HepG2 (cell line): ENCODE measurements around the gene DCTN4. TPM values are rescaled to one million over a fixed set of nuclear protein-coding genes. Genes with fewer than 3 reads are reported as not detected.

Experiments used
- ATAC-seq: fragments of 200-7000 bp; cut with Tn5 transposase; 3 replicates; pipeline ENCODE4 v1.9.1; 2020; ENCODE audit warnings: mild to moderate bottlenecking, moderate library complexity
- BruUV-seq: library from RNA; stranded (reverse); fragments of 400-500 nt; replicated peaks from 2 replicates; lab custom pipeline; 2021; lab: Mats Ljungman, UMichigan
- CTCF ChIA-PET: fragments of 300-600 bp; formaldehyde crosslinking; extraction: SDS; loops from one replicate; lab custom pipeline; 2021; ENCODE audit warnings: low total read pairs, inconsistent platforms, low intra/inter-chr PET ratio; lab: Yijun Ruan, JAX
- POLR2A ChIA-PET: fragments of 350-600 bp; sonication (Branson Sonifier 250); formaldehyde crosslinking; loops from one replicate; lab custom pipeline; 2020; ENCODE audit warnings: antibody characterized with exemption, inconsistent platforms; lab: Yijun Ruan, JAX
- DNase-seq: peaks from one replicate; pipeline ENCODE4 v3.0.0-alpha.2; 2015; ENCODE audit warnings: low spot score
- FAIRE-seq: peaks from 3 replicates; lab custom pipeline; 2011; peaks lifted over from hg19 to GRCh38; lab: Jason Lieb, UNC
- H2AFZ ChIP-seq: one replicate; pipeline ENCODE4 v1.6.1; 2011; ENCODE audit warnings: low read length, inconsistent platforms
- H3K27ac ChIP-seq: fragments of 300-600 bp; 3 replicates; pipeline ENCODE4 v1.8.0; 2011; ENCODE audit warnings: mixed run types, mild to moderate bottlenecking, mixed read lengths, low read length, inconsistent platforms; ENCODE audit not compliant: insufficient read depth; ENCODE audit errors: extremely low read length
- H3K27me3 ChIP-seq, 2 experiments: fragments of 200-600 bp in 1 of 2; 2 replicates in 1 of 2; 3 replicates in 1 of 2; pipeline versions ENCODE4 v1.6.0 to v1.8.0; 2011; ENCODE audit warnings: low read length in 2 of 2, mild to moderate bottlenecking in 2 of 2, moderate library complexity in 2 of 2, inconsistent platforms in 1 of 2; ENCODE audit not compliant: insufficient read depth in 2 of 2, control insufficient read depth in 1 of 2
- H3K36me3 ChIP-seq, 2 experiments: fragments of 200-600 bp in 1 of 2; replicated peaks in 1 of 2; 2 replicates in 1 of 2; 3 replicates in 1 of 2; pipeline versions ENCODE4 v1.5.1 to v1.8.0; 2011; ENCODE audit warnings: low read length in 2 of 2, inconsistent platforms in 1 of 2; ENCODE audit not compliant: insufficient read depth in 2 of 2, control insufficient read depth in 1 of 2
- H3K4me1 ChIP-seq: 2 replicates; pipeline ENCODE4 v1.5.1; 2012; ENCODE audit warnings: low read length, inconsistent platforms; ENCODE audit not compliant: insufficient read depth
- H3K4me2 ChIP-seq: 2 replicates; pipeline ENCODE4 v1.6.0; 2011; ENCODE audit warnings: low read depth, low read length, inconsistent platforms
- H3K4me3 ChIP-seq, 3 experiments: fragments of 200-600 bp in 1 of 3; sonication (generic), shearing (Covaris generic) in 1 of 3; replicated peaks in 1 of 3; 2 replicates each; pipeline ENCODE4 v1.5.1; 2011 to 2016; ENCODE audit warnings: low read length in 3 of 3, inconsistent platforms in 2 of 3, low read depth in 2 of 3, mild to moderate bottlenecking in 2 of 3, control low read depth in 1 of 3, mixed read lengths in 1 of 3; ENCODE audit not compliant: insufficient read depth in 1 of 3
- H3K79me2 ChIP-seq: one replicate; pipeline ENCODE4 v1.6.1; 2011; ENCODE audit warnings: low read length, inconsistent platforms; ENCODE audit not compliant: insufficient read depth
- H3K9ac ChIP-seq: 2 replicates; pipeline ENCODE4 v1.6.0; 2011; ENCODE audit warnings: mild to moderate bottlenecking, low read depth, low read length, inconsistent platforms; ENCODE audit not compliant: insufficient read depth
- H3K9me3 ChIP-seq: 2 replicates; pipeline ENCODE4 v1.5.1; 2012; ENCODE audit warnings: mild to moderate bottlenecking, low read length
- H4K20me1 ChIP-seq: 2 replicates; pipeline ENCODE4 v1.6.0; 2011; ENCODE audit warnings: inconsistent platforms, mild to moderate bottlenecking, low read length, moderate library complexity; ENCODE audit not compliant: insufficient read depth
- ADNP ChIP-seq: sonication (generic); formaldehyde crosslinking; IDR thresholded peaks from 2 replicates; pipeline ENCODE4 v1.4.0; 2020; ENCODE audit warnings: missing genetic modification reagents
- DNMT3B ChIP-seq: conservative IDR thresholded peaks from 2 replicates; pipeline ENCODE4 v1.6.1; 2016; ENCODE audit warnings: missing biosample characterization, control low read depth
- ETS1 ChIP-seq: sonication (generic); formaldehyde crosslinking; IDR thresholded peaks from 2 replicates; pipeline ENCODE4 v1.4.0; 2020; ENCODE audit warnings: missing genetic modification reagents
- GATAD1 ChIP-seq: IDR thresholded peaks from 2 replicates; pipeline ENCODE4 v1.6.1; 2016; ENCODE audit warnings: missing genetic modification reagents, missing compliant biosample characterization
- MEIS1 ChIP-seq: sonication (generic); formaldehyde crosslinking; IDR thresholded peaks from 2 replicates; pipeline ENCODE4 v1.9.0; 2021; ENCODE audit warnings: mild to moderate bottlenecking, missing genetic modification reagents, moderate library complexity, borderline replicate concordance
- POGK ChIP-seq: sonication (generic); formaldehyde crosslinking; conservative IDR thresholded peaks from 2 replicates; pipeline ENCODE4 v1.8.0; 2022; ENCODE audit warnings: mild to moderate bottlenecking, moderate library complexity, missing genetic modification reagents
- SYNCRIP ChIP-seq: fragments of 200-400 bp; formaldehyde crosslinking; IDR thresholded peaks from 2 replicates; pipeline ENCODE4 v1.6.1; 2018; ENCODE audit warnings: mild to moderate bottlenecking, low read depth, low read length; ENCODE audit not compliant: insufficient read depth
- UBTF ChIP-seq: sonication (generic); formaldehyde crosslinking; IDR thresholded peaks from 2 replicates; pipeline ENCODE4 v1.4.0; 2020; ENCODE audit warnings: mild to moderate bottlenecking, missing genetic modification reagents
- ZIK1 ChIP-seq: sonication (generic); formaldehyde crosslinking; IDR thresholded peaks from 2 replicates; pipeline ENCODE4 v1.5.0; 2020; ENCODE audit warnings: mild to moderate bottlenecking, low read depth, missing genetic modification reagents, borderline replicate concordance
- ZNF256 ChIP-seq: sonication (generic); formaldehyde crosslinking; conservative IDR thresholded peaks from 2 replicates; pipeline ENCODE4 v1.4.0; 2020; ENCODE audit warnings: missing genetic modification reagents
- ZNF543 ChIP-seq: sonication (generic); formaldehyde crosslinking; IDR thresholded peaks from 2 replicates; pipeline ENCODE4 v1.4.0; 2020; ENCODE audit warnings: mild to moderate bottlenecking, missing genetic modification reagents
- ZNF557 ChIP-seq: sonication (generic); formaldehyde crosslinking; IDR thresholded peaks from 2 replicates; pipeline ENCODE4 v1.4.0; 2020; ENCODE audit warnings: missing genetic modification reagents
- ZNF572 ChIP-seq: sonication (generic); formaldehyde crosslinking; IDR thresholded peaks from 2 replicates; pipeline ENCODE4 v1.5.1; 2020; ENCODE audit warnings: mild to moderate bottlenecking, missing genetic modification reagents
- WGBS: methylation state at CpG from one replicate; pipeline ENCODE4 v1.1.6; 2017; ENCODE audit warnings: low lambda C conversion rate; 5-methylcytosine and 5-hydroxymethylcytosine counted together
- in situ Hi-C: cut with HindIII; loops from 2 replicates; pipeline ENCODE4 v1.10.0; 2017; ENCODE audit warnings: low pct_unique_long_range_greater_than_20kb; ENCODE audit not compliant: extremely low pct_ligation_motif_present
- intact Hi-C: fragments of 100-400 bp; cut with micrococcal nuclease; formaldehyde crosslinking; loops from one replicate; pipeline ENCODE4 v1.10.0; 2022; ENCODE audit not compliant: unreplicated experiment
- polyA plus RNA-seq, 8 experiments: library from polyadenylated mRNA; depleted of rRNA in 3 of 8; stranded (reverse) in 7 of 8; unstranded in 1 of 8; fragments of >200 nt; fragmentation: Illumina TruSeq in 4 of 8; extraction: Trizol in 4 of 8; gene quantifications; 2 replicates each; pipeline versions ENCODE4 v1.2.1 to v1.2.3, GENCODE V29; 2011 to 2016; ENCODE audit warnings: low read depth in 4 of 8, missing spikeins in 1 of 8, mixed read lengths in 1 of 8; ENCODE audit not compliant: insufficient read depth in 1 of 8
- total RNA-seq, 5 experiments: library from RNA; depleted of rRNA; stranded (reverse); fragments of >200 nt; fragmentation: Illumina TruSeq; extraction: Trizol; gene quantifications; 2 replicates each; pipeline ENCODE4 v1.2.3, GENCODE V29; 2016; ENCODE audit warnings: low read depth in 1 of 5

Gene DCTN4
- total and polyA plus RNA-seq, 2 of the 13 experiments (the other 11 are each of a cell fraction or from before 2014, with no cell fraction given): 24.1 to 26.9 TPM

- no peak for TF ChIP-seq POGK (CRISPR knock-in tag)
- no peak for TF ChIP-seq GATAD1 (CRISPR knock-in tag)
- TF ChIP-seq, all 625 proteins: peak for 0
Measured at GRCh38 chr5:150774145-150774544, 15.3 kb upstream of the DCTN4 start (continued).

GRCh38 chr5:150771034-150771795 is 12.4 kb upstream of the DCTN4 start:
- Histone ChIP-seq H3K79me2 (no peaks in the 10 kb centered on the region), H3K4me1 (no peaks in the 10 kb centered on the region), H3K36me3 (no peaks in the 10 kb centered on the region), H3K4me3 (no peak overlapping the region), H3K4me2 (no peak overlapping the region), H4K20me1 (no peaks in the 10 kb centered on the region), H3K9me3 (no peaks in the 10 kb centered on the region), H2AFZ (no peak overlapping the region), H3K9ac (no peak overlapping the region), H3K27ac (no peak overlapping the region), H3K27me3 (no peaks in the 10 kb centered on the region; a peak in 1 of 5 replicates)
- DNase-seq (no peak), ATAC-seq (no peak), FAIRE-seq (no peak)
- POLR2A ChIA-PET: no interaction called here
- WGBS: 2% methylated on average over 1 of the region's 1 CpG
- no TSS peak for BruUV-seq
- in situ Hi-C loops: no loop called here
- CTCF ChIA-PET: no interaction called here
- intact Hi-C loops: no loop called here
- TF ChIP-seq MEIS1 (CRISPR knock-in tag) (no peak), UBTF (CRISPR knock-in tag) (no peak), ADNP (CRISPR knock-in tag) (no peak), ETS1 (CRISPR knock-in tag) (no peak), ZNF543 (CRISPR knock-in tag) (no peak), ZNF557 (CRISPR knock-in tag) (no peak), SYNCRIP (no peak), ZNF572 (CRISPR knock-in tag) (no peak), ZNF256 (CRISPR knock-in tag) (no peak), ZIK1 (CRISPR knock-in tag) (no peak), DNMT3B (no peak)
- TF ChIP-seq, all 625 proteins: peak for 0
